Liver (tissue), 9 donors: ENCODE measurements around the gene CCDC69. TPM values are rescaled to one million over a fixed set of nuclear protein-coding genes. Genes with fewer than 3 reads are reported as not detected.

Experiments
- DNase-seq: peaks from one replicate; pipeline ENCODE4 v3.0.0-alpha.2; 2017; ENCODE audit warnings: low spot score
- H3K27ac ChIP-seq, 2 donors: one replicate each; pipeline ENCODE4 v1.7.0; 2013; ENCODE audit warnings: inconsistent platforms in 2 of 2, low read length in 2 of 2, control low read depth in 1 of 2, low read depth in 1 of 2, mild to moderate bottlenecking in 1 of 2
- H3K27me3 ChIP-seq, 4 donors: one replicate each; pipeline versions ENCODE4 v1.6.1 to v1.7.0; 2013; ENCODE audit warnings: low read length in 3 of 4, inconsistent platforms in 1 of 4, mild to moderate bottlenecking in 1 of 4, moderate library complexity in 1 of 4; ENCODE audit not compliant: control insufficient read depth in 4 of 4, insufficient read depth in 4 of 4
- H3K36me3 ChIP-seq, 4 donors: one replicate each; pipeline versions ENCODE4 v1.6.1 to v1.7.0; 2013; ENCODE audit warnings: low read length in 3 of 4, mild to moderate bottlenecking in 3 of 4, low read depth in 1 of 4, moderate library complexity in 1 of 4; ENCODE audit not compliant: control insufficient read depth in 4 of 4, insufficient read depth in 3 of 4
- H3K4me1 ChIP-seq, 4 donors: one replicate each; pipeline versions ENCODE4 v1.6.1 to v1.7.0; 2013; ENCODE audit warnings: low read length in 3 of 4, mild to moderate bottlenecking in 3 of 4, moderate library complexity in 1 of 4; ENCODE audit not compliant: control insufficient read depth in 4 of 4, insufficient read depth in 4 of 4
- H3K4me3 ChIP-seq, 3 donors: one replicate each; pipeline versions ENCODE4 v1.6.1 to v1.7.0; 2013; ENCODE audit warnings: low read length in 3 of 3, control low read depth in 1 of 3, low read depth in 1 of 3, mild to moderate bottlenecking in 1 of 3
- H3K9ac ChIP-seq, 2 donors: one replicate each; pipeline ENCODE4 v1.7.0; 2013; ENCODE audit warnings: low read length in 2 of 2, mild to moderate bottlenecking in 2 of 2, moderate library complexity in 2 of 2, control low read depth in 1 of 2, low read depth in 1 of 2
- H3K9me3 ChIP-seq, 4 donors: one replicate each; pipeline versions ENCODE4 v1.6.1 to v1.7.0; 2013; ENCODE audit warnings: low read length in 3 of 4; ENCODE audit not compliant: control insufficient read depth in 4 of 4
- ATF3 ChIP-seq: IDR thresholded peaks from 2 replicates; pipeline ENCODE4 v1.6.1; 2016; ENCODE audit warnings: antibody characterized with exemption
- CTCF ChIP-seq: fragments of 150-350 bp; IDR thresholded peaks from 2 replicates; pipeline ENCODE4 v1.5.1; 2017; ENCODE audit warnings: improper control_type of control experiment, low read depth, low read length; ENCODE audit not compliant: missing input control
- EGR1 ChIP-seq, 2 donors: IDR thresholded peaks; 2 replicates each; pipeline ENCODE4 v1.6.1; 2016 to 2018; ENCODE audit warnings: antibody characterized with exemption in 2 of 2, low read depth in 2 of 2
- FOXA1 ChIP-seq: IDR thresholded peaks from 2 replicates; pipeline ENCODE4 v1.6.1; 2016; ENCODE audit warnings: antibody characterized with exemption
- FOXA2 ChIP-seq: IDR thresholded peaks from 2 replicates; pipeline ENCODE4 v1.6.1; 2016; ENCODE audit warnings: antibody characterized with exemption
- GABPA ChIP-seq, 2 donors: IDR thresholded peaks in 1 of 2; conservative IDR thresholded peaks in 1 of 2; 2 replicates each; pipeline ENCODE4 v1.6.1; 2016; ENCODE audit warnings: antibody characterized with exemption in 2 of 2, mild to moderate bottlenecking in 1 of 2, moderate library complexity in 1 of 2
- HNF4A ChIP-seq, 2 donors: conservative IDR thresholded peaks; 2 replicates each; pipeline ENCODE4 v1.6.1; 2016; ENCODE audit warnings: antibody characterized with exemption in 2 of 2, mild to moderate bottlenecking in 2 of 2
- HNF4G ChIP-seq: IDR thresholded peaks from 2 replicates; pipeline ENCODE4 v1.6.1; 2016; ENCODE audit warnings: antibody characterized with exemption
- JUND ChIP-seq, 2 donors: IDR thresholded peaks; 2 replicates each; pipeline ENCODE4 v1.6.1; 2016; ENCODE audit warnings: antibody characterized with exemption in 2 of 2
- NR2F2 ChIP-seq: IDR thresholded peaks from 2 replicates; pipeline ENCODE4 v1.6.1; 2016; ENCODE audit warnings: antibody characterized with exemption
- RAD21 ChIP-seq, 2 donors: IDR thresholded peaks; 2 replicates each; pipeline ENCODE4 v1.6.1; 2016; ENCODE audit warnings: antibody characterized with exemption in 2 of 2, mild to moderate bottlenecking in 2 of 2
- REST ChIP-seq: IDR thresholded peaks from 2 replicates; pipeline ENCODE4 v1.6.1; 2016; ENCODE audit warnings: antibody characterized with exemption, mild to moderate bottlenecking
- RXRA ChIP-seq, 2 donors: IDR thresholded peaks; 2 replicates each; pipeline ENCODE4 v1.6.1; 2017 to 2018; ENCODE audit warnings: antibody characterized with exemption in 2 of 2, mild to moderate bottlenecking in 1 of 2
- SP1 ChIP-seq: IDR thresholded peaks from 2 replicates; pipeline ENCODE4 v1.6.1; 2018; ENCODE audit warnings: antibody characterized with exemption, mild to moderate bottlenecking
- TAF1 ChIP-seq: conservative IDR thresholded peaks from 2 replicates; pipeline ENCODE4 v1.6.1; 2016; ENCODE audit warnings: antibody characterized with exemption, mild to moderate bottlenecking
- YY1 ChIP-seq: IDR thresholded peaks from 2 replicates; pipeline ENCODE4 v1.6.1; 2016; ENCODE audit warnings: antibody characterized with exemption, mild to moderate bottlenecking
- WGBS: extraction: QIAGEN DNeasy Blood & Tissue Kit; methylation state at CpG from one replicate; pipeline ENCODE4 v1.1.7; 2013; 5-methylcytosine and 5-hydroxymethylcytosine counted together
- polyA plus RNA-seq, 2 donors: library from polyadenylated mRNA; stranded (reverse) in 1 of 2; unstranded in 1 of 2; fragments of 200-250 nt in 1 of 2; fragments of >200 nt in 1 of 2; fragmentation: Nextera tagmentation in 1 of 2; extraction: Ambion mirVana in 1 of 2; gene quantifications; one replicate each; pipeline versions ENCODE4 v1.2.1 to v1.2.3, GENCODE V29; 2013 to 2015
- total RNA-seq, 2 donors: library from RNA; depleted of rRNA; stranded (reverse); fragments of >200 nt; gene quantifications; one replicate each; pipeline ENCODE4 v1.2.3, GENCODE V29; 2014
- TF ChIP-seq, protein P1 (sequence below): IDR thresholded peaks from 2 replicates; pipeline ENCODE4 v1.6.1; 2016; ENCODE audit warnings: antibody characterized with exemption
- TF ChIP-seq, protein P2 (sequence below): IDR thresholded peaks from 2 replicates; pipeline ENCODE4 v1.6.1; 2016; ENCODE audit warnings: antibody characterized with exemption
- donor health status: healthy.
- donor health status: healthy.
- donor health status: healthy.
- donor health status: healthy.
- donor health status: healthy.

The CCDC69 gene
- total and polyA plus RNA-seq, 4 donors = 11.9 to 28.6 (median 18.0) TPM

DNA sequence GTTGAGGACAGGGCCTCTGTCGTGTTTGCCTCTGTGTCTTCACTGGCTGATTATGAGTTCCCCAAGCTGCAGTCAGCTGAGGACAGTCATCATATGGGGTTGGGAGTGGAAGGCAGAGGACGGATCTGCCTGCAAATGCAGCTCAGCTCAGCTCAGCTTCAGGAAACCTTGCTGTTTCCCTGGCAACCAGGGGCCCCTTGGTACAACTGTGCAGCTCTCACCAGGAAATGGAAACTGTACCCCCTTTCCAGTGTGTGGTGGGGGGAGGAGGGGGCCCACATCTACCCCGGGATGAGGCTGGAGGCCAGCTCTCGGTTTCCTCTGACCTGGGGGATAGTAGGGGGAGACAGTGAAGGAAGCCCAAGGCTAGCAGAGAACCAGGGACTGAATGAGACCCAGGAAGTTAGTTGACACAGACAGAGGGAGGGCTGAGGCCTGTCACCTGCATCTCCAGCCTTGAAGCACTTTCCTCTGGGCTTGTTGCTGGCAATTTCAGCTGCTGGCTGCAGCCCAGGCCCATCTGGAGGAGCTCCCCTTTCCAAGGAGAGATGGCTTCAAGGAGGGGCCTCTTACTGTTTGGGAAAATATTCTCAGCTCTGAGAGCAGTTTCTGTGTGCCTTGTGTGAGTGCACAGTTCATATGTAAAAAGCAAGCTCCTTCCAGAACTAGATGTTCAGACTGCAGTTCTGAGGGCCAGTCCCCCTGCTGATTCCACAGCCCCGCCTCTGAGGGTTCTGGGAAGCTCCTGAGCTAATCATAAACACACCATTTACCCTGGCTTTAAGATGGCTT is 73.2 kb downstream of the CCDC69 start:
- peak overlapping the region; percentile 6 to 7 for H3K27ac ChIP-seq
- no peak overlapping the region for H3K4me3 ChIP-seq
- no peak for TF ChIP-seq EGR1 (IDR thresholded peaks at IDR 0.05; ENCODE audit: low read depth in 2 of 2)
- TF ChIP-seq RXRA (IDR thresholded peaks at IDR 0.05) = no peak
- TF ChIP-seq TAF1 = no peak
- TF ChIP-seq, protein P1, sequence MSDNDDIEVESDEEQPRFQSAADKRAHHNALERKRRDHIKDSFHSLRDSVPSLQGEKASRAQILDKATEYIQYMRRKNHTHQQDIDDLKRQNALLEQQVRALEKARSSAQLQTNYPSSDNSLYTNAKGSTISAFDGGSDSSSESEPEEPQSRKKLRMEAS = no peak
- no peak for TF ChIP-seq YY1
- TF ChIP-seq FOXA2 = no peak
- no peak for TF ChIP-seq NR2F2
- no peak for TF ChIP-seq JUND (IDR thresholded peaks at IDR 0.05)
- no peak for TF ChIP-seq FOXA1
- no peak for TF ChIP-seq HNF4G
- no peak for TF ChIP-seq HNF4A (conservative IDR thresholded peaks at IDR 0.05)
- TF ChIP-seq, protein P2, sequence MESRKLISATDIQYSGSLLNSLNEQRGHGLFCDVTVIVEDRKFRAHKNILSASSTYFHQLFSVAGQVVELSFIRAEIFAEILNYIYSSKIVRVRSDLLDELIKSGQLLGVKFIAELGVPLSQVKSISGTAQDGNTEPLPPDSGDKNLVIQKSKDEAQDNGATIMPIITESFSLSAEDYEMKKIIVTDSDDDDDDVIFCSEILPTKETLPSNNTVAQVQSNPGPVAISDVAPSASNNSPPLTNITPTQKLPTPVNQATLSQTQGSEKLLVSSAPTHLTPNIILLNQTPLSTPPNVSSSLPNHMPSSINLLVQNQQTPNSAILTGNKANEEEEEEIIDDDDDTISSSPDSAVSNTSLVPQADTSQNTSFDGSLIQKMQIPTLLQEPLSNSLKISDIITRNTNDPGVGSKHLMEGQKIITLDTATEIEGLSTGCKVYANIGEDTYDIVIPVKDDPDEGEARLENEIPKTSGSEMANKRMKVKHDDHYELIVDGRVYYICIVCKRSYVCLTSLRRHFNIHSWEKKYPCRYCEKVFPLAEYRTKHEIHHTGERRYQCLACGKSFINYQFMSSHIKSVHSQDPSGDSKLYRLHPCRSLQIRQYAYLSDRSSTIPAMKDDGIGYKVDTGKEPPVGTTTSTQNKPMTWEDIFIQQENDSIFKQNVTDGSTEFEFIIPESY = no peak
- TF ChIP-seq ATF3 = no peak
- TF ChIP-seq SP1 = no peak
- no peak for TF ChIP-seq REST
- no peak for TF ChIP-seq GABPA (IDR thresholded peaks at IDR 0.05 in 1 of 2, conservative IDR thresholded peaks at IDR 0.05 in 1 of 2)
- TF ChIP-seq RAD21 (IDR thresholded peaks at IDR 0.05) = no peak
- no peak for TF ChIP-seq CTCF
- no peaks in the 10 kb centered on the region for H3K9me3 ChIP-seq
- no peak for DNase-seq
- H3K36me3 ChIP-seq = peaks cover 0 to 7% (median 3%) of the 10 kb centered on the region in 4 donors
- no peaks in the 10 kb centered on the region for H3K27me3 ChIP-seq
- H3K4me1 ChIP-seq = peaks cover 14 to 54% (median 43%) of the 10 kb centered on the region in 4 donors
- H3K9ac ChIP-seq = no peak overlapping the region
- WGBS = 59% methylated on average over 5 of the region's 5 CpGs
